Upper lobe of right lung (tissue), 1 donor: Measurements from ENCODE around the gene DCAF12. TPM values are rescaled to one million over a fixed set of nuclear protein-coding genes. Genes with fewer than 3 reads are reported as not detected.
A peak's percentile ranks its signal among the peaks of the same experiment; 100 is the strongest.

Source experiments
- ATAC-seq: fragments of 200-7000 bp; cut with Tn5 transposase; one replicate; pipeline ENCODE4 v1.9.1; 2020; ENCODE audit warnings: mild to moderate bottlenecking, moderate library complexity
- DNase-seq: peaks from one replicate; pipeline ENCODE4 v3.0.0-alpha.2; 2020
- H3K27ac ChIP-seq: fragments of 200-600 bp; one replicate; pipeline ENCODE4 v1.8.0; 2022
- H3K27me3 ChIP-seq: fragments of 200-600 bp; one replicate; pipeline ENCODE4 v1.8.0; 2022; ENCODE audit warnings: mild to moderate bottlenecking
- H3K36me3 ChIP-seq: fragments of 200-600 bp; one replicate; pipeline ENCODE4 v1.8.0; 2022
- H3K4me1 ChIP-seq: fragments of 200-600 bp; one replicate; pipeline ENCODE4 v1.8.0; 2022
- H3K4me3 ChIP-seq: fragments of 200-600 bp; one replicate; pipeline ENCODE4 v1.8.0; 2022; ENCODE audit warnings: mild to moderate bottlenecking
- H3K9me3 ChIP-seq: fragments of 200-600 bp; one replicate; pipeline ENCODE4 v1.8.0; 2022
- intact Hi-C: fragments of 100-400 bp; cut with DNase I; formaldehyde crosslinking; loops from one replicate; pipeline ENCODE4 v1.11.0; 2022
- total RNA-seq: library from RNA; stranded (reverse); fragmentation: NEBNext Ultra II Directional; extraction: Animal tissue kit (Norgen Biotek cat#: 25700); gene quantifications from one replicate; pipeline ENCODE4 v1.2.1, GENCODE V29; 2021
- TF ChIP-seq, protein P1 (sequence below): fragments of 200-600 bp; IDR thresholded peaks from one replicate; pipeline ENCODE4 v1.8.0; 2022; ENCODE audit warnings: antibody characterized with exemption
- donor health status: DM: no; HTN: yes; CAD: no; lungs with severe emphysema.

The DCAF12 gene
- total RNA-seq, 1 donor from 2014 or later = 31.6 TPM

GRCh38 chr9:34072868-34073590 is 53.5 kb downstream of the DCAF12 start:
- intact Hi-C loops = loop anchor here (10.0 kb wide), 1 partner anchor 148 kb away; no protein-coding TSS in a partner anchor
- ATAC-seq (peak; percentile 90), DNase-seq (no peak)
- Histone ChIP-seq H3K9me3 (no peaks in the 10 kb centered on the region), H3K4me1 (peaks cover 16% of the 10 kb centered on the region), H3K27ac (peak overlapping the region; percentile 64), H3K4me3 (no peak overlapping the region), H3K36me3 (no peaks in the 10 kb centered on the region), H3K27me3 (no peaks in the 10 kb centered on the region)
- TF ChIP-seq, protein P1, sequence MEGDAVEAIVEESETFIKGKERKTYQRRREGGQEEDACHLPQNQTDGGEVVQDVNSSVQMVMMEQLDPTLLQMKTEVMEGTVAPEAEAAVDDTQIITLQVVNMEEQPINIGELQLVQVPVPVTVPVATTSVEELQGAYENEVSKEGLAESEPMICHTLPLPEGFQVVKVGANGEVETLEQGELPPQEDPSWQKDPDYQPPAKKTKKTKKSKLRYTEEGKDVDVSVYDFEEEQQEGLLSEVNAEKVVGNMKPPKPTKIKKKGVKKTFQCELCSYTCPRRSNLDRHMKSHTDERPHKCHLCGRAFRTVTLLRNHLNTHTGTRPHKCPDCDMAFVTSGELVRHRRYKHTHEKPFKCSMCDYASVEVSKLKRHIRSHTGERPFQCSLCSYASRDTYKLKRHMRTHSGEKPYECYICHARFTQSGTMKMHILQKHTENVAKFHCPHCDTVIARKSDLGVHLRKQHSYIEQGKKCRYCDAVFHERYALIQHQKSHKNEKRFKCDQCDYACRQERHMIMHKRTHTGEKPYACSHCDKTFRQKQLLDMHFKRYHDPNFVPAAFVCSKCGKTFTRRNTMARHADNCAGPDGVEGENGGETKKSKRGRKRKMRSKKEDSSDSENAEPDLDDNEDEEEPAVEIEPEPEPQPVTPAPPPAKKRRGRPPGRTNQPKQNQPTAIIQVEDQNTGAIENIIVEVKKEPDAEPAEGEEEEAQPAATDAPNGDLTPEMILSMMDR = no peak

DNA sequence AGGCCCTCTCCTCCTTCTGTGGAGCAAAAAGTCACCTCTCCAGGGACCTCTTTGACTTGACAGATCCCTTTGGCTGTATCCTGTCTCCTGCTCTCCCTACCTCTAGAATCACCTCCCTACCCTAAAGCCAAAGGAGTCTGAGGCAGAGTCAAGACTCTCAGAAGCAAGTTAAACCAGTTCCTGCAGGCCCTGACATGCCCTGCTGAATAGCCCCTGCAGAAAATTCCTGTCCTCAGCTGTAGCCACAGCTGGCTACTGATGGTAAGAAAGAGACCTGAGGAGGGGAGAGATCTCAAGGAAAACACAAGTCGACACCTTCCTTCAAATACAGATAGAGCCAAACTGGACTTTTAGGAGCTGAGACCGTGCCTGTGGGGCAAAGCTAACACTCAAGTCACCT is 54.1 kb downstream of the DCAF12 start:
- no peak for DNase-seq
- H3K27ac ChIP-seq = peak overlapping the region; percentile 64

DNA sequence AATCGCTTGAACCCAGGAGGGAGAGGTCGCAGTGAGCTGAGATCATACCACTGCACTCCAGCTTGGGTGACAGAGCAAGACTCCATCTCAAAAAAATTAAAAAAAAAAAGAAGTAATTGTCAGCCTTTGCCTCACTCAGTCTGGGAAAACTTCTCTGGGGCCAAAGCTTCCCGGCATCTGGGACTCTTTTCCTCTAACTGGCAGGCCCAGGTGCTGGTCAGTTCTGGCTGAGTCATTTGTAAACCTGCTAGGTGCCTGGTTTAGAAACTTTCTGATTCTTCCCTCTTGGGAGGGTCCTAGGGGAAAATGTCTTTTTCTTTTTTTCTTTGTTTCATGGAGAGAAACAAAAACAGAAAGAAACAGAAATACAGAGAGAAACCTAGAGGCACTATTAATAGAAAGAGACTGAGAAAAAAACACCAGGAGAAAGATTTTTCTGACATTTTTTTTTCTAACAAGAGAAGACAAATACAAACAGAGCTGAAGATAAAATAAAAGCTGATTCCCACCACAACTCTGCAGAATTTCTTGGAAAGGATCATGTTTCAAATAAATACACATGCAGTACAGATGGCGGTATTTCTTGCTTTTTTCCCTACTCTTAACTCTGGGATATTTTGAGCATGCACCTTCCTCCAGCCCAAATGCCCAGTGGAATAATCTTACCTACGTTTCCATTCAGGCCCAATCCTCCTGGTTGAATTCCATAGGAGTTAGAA is 55.7 kb downstream of the DCAF12 start:
- intact Hi-C loops = loop anchor here (10.0 kb wide), 1 partner anchor 146 kb away; no protein-coding TSS in a partner anchor

More for the DNA sequence above, 54.1 kb downstream of the DCAF12 start:
- Histone ChIP-seq H3K27me3 (no peaks in the 10 kb centered on the region), H3K4me3 (no peak overlapping the region), H3K36me3 (no peaks in the 10 kb centered on the region), H3K4me1 (peaks cover 16% of the 10 kb centered on the region), H3K9me3 (no peaks in the 10 kb centered on the region)
- peak; percentile 51 for ATAC-seq
- TF ChIP-seq, protein P1 = no peak
- intact Hi-C loops = loop anchor here (10.0 kb wide), 1 partner anchor 148 kb away; no protein-coding TSS in a partner anchor

GRCh38 chr9:34069831-34070230 is 56.7 kb downstream of the DCAF12 start:
- no peaks in the 10 kb centered on the region for H3K36me3 ChIP-seq
- TF ChIP-seq, protein P1 = no peak
- H3K4me1 ChIP-seq = peaks cover 16% of the 10 kb centered on the region
- H3K9me3 ChIP-seq = no peaks in the 10 kb centered on the region
- no peak for DNase-seq
- H3K27me3 ChIP-seq = no peaks in the 10 kb centered on the region
- no peak overlapping the region for H3K27ac ChIP-seq
- ATAC-seq = no peak
- intact Hi-C loops = loop anchor here (10.0 kb wide), 1 partner anchor 145 kb away; no protein-coding TSS in a partner anchor
- no peak overlapping the region for H3K4me3 ChIP-seq

More for the DNA sequence above, 55.7 kb downstream of the DCAF12 start:
- H3K36me3 ChIP-seq = no peaks in the 10 kb centered on the region
- no peaks in the 10 kb centered on the region for H3K9me3 ChIP-seq
- H3K27me3 ChIP-seq = no peaks in the 10 kb centered on the region
- DNase-seq = no peak
- no peak overlapping the region for H3K27ac ChIP-seq
- no peak for ATAC-seq
- TF ChIP-seq, protein P1 = no peak
- H3K4me1 ChIP-seq = peaks cover 16% of the 10 kb centered on the region
- no peak overlapping the region for H3K4me3 ChIP-seq

GRCh38 chr9:34065541-34065940 is 61.0 kb downstream of the DCAF12 start:
- intact Hi-C loops = no loop called here
- ATAC-seq (no peak), DNase-seq (no peak)
- Histone ChIP-seq H3K27me3 (no peaks in the 10 kb centered on the region), H3K4me3 (no peak overlapping the region), H3K36me3 (no peaks in the 10 kb centered on the region), H3K9me3 (no peaks in the 10 kb centered on the region), H3K4me1 (no peaks in the 10 kb centered on the region), H3K27ac (no peak overlapping the region)
- TF ChIP-seq, protein P1 = no peak
